Mesodermal cell (in vitro differentiated cells): ENCODE results near the gene YY1. TPM values are rescaled to one million over a fixed set of nuclear protein-coding genes. Genes with fewer than 3 reads are reported as not detected.

ENCODE experiments used
- H3K27ac ChIP-seq: 2 replicates; pipeline ENCODE4 v1.7.0; 2013; ENCODE audit warnings: mild to moderate bottlenecking, low read depth, low read length, moderate library complexity; ENCODE audit not compliant: severe bottlenecking
- H3K36me3 ChIP-seq: 2 replicates; pipeline ENCODE4 v1.7.1; 2013; ENCODE audit warnings: mild to moderate bottlenecking, low read length, moderate library complexity; ENCODE audit not compliant: control insufficient read depth, insufficient read depth
- H3K4me1 ChIP-seq: one replicate; pipeline ENCODE4 v1.7.1; 2013; ENCODE audit warnings: mild to moderate bottlenecking, low read length; ENCODE audit not compliant: insufficient read depth, control insufficient read depth, poor library complexity, severe bottlenecking
- H3K4me3 ChIP-seq: 2 replicates; pipeline ENCODE4 v1.7.0; 2013; ENCODE audit warnings: low read length, control low read depth, mild to moderate bottlenecking; ENCODE audit not compliant: insufficient read depth, poor library complexity, severe bottlenecking; ENCODE audit errors: extremely low read depth
- H3K9me3 ChIP-seq: 2 replicates; pipeline ENCODE4 v1.7.1; 2013; ENCODE audit warnings: mild to moderate bottlenecking, low read length, moderate library complexity; ENCODE audit not compliant: control insufficient read depth
- WGBS, 2 experiments: methylation state at CpG; one replicate each; pipeline ENCODE4 v1.1.5; 2013; ENCODE audit warnings: missing lambda C conversion rate in 2 of 2; ENCODE audit not compliant: insufficient coverage in 2 of 2; 5-methylcytosine and 5-hydroxymethylcytosine counted together
- polyA plus RNA-seq, 2 experiments: library from polyadenylated mRNA; stranded (reverse); fragments of 50-300 nt; gene quantifications; one replicate each; pipeline ENCODE4 v1.2.3, GENCODE V29; 2013

Gene YY1
- 76.3 TPM for polyA plus RNA-seq (2013, experiment 1 of 2)
- polyA plus RNA-seq (2013, experiment 2 of 2), result 79.0 TPM

DNA sequence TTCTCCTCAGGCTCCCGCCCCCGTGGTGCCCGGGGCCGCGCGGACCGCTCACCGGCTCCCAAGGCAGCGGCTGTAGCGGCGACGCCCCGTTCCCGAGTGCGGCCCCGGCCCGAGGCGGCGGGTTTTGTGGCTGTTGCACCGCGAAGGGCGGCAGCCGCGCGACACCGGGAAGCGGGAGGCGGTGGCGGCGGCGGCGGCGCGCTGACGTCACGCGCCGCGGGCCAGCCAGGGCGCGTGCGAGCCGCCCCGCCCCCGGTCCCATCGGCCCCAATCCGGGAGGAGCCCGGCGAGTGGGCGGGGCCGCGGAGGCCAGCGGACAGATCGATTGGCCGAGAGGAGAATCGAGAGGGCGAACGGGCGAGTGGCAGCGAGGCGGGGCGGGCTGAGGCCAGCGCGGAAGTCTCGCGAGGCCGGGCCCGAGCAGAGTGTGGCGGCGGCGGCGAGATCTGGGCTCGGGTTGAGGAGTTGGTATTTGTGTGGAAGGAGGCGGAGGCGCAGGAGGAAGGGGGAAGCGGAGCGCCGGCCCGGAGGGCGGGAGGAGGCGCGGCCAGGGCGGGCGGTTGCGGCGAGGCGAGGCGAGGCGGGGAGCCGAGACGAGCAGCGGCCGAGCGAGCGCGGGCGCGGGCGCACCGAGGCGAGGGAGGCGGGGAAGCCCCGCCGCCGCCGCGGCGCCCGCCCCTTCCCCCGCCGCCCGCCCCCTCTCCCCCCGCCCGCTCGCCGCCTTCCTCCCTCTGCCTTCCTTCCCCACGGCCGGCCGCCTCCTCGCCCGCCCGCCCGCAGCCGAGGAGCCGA lies at the start of gene YY1:
Gene YY1 (plus strand): TSS at position 726 of the 792 bp plus-strand sequence. CDS start 101 bp downstream, outside the sequence.
- peak within 1 kb of the TSS; percentile 98 for H3K27ac ChIP-seq
- peaks cover 13% of the 10 kb centered on the region for H3K4me1 ChIP-seq
- WGBS, 2 experiments, result 0% methylated on average over 45 to 71 of the region's 125 CpGs
- no peaks in the 10 kb centered on the region for H3K9me3 ChIP-seq
- peak within 1 kb of the TSS; percentile 90 for H3K4me3 ChIP-seq
- peaks cover 44% of the 10 kb centered on the region for H3K36me3 ChIP-seq

GRCh38 chr14:100190126-100190525 lies 48.8 kb upstream of the YY1 start:
- Histone ChIP-seq H3K4me1 (no peaks in the 10 kb centered on the region), H3K4me3 (no peak overlapping the region), H3K27ac (no peak overlapping the region), H3K9me3 (no peaks in the 10 kb centered on the region), H3K36me3 (no peaks in the 10 kb centered on the region)
- WGBS, 2 experiments, result 90 to 91% methylated on average over 1 of the region's 1 CpG

DNA sequence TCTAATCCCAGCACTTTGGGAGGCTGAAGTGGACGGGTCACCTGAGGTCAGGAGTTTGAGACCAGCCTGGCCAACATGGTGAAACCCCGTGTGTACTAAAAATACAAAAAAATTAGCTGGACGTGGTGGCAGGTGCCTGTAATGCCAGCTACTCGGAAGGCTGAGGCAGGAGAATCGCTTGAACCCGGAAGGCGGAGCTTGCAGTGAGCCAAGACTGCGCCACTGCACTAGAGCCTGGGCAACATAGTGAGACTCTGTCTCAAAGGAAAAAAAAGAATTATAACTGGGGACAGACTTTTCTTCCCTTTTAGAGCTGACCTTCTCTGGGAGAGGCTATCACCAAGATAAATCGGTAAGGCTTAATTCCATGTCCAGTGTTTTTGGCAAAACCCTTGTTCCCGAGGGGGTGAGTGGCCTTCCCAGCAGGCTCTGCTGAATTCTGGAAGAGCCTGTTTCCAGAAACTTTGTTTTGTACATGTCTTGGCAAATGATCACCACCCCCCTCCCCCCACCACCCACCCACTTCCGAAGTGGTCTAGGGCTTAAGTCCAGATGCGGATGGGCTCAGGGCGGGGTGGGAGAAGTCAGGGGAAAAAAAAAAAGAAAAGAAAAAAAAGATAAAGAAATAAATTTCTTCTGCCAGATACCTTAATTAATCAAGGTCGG lies 47.2 kb upstream of the YY1 start:
- WGBS, 2 experiments, result 95% methylated on average over 10 to 11 of the region's 14 CpGs
- H3K36me3 ChIP-seq, result no peaks in the 10 kb centered on the region
- H3K9me3 ChIP-seq, result no peaks in the 10 kb centered on the region
- H3K27ac ChIP-seq, result no peak overlapping the region
- H3K4me1 ChIP-seq, result no peaks in the 10 kb centered on the region
- no peak overlapping the region for H3K4me3 ChIP-seq

- Histone ChIP-seq H3K9me3 (no peaks in the 10 kb centered on the region), H3K27ac (peak overlapping the region; percentile 53), H3K4me3 (no peak overlapping the region), H3K4me1 (no peaks in the 10 kb centered on the region), H3K36me3 (no peaks in the 10 kb centered on the region)
- WGBS, 2 experiments, result 93% methylated on average over 20 to 21 of the region's 21 CpGs
These were observed 46.7 kb upstream of the YY1 start for GRCh38 chr14:100192250-100192671.

- Histone ChIP-seq H3K4me3 (peak overlapping the region; percentile 31), H3K9me3 (no peaks in the 10 kb centered on the region), H3K4me1 (no peaks in the 10 kb centered on the region), H3K36me3 (no peaks in the 10 kb centered on the region), H3K27ac (peak overlapping the region; percentile 53)
- WGBS, 2 experiments, result 5% methylated on average over 50 to 61 of the region's 62 CpGs
These were observed 46.1 kb upstream of the YY1 start for GRCh38 chr14:100192672-100193416.

GRCh38 chr14:100193417-100194357 lies 45.3 kb upstream of the YY1 start:
- H3K27ac ChIP-seq, result no peak overlapping the region
- no peaks in the 10 kb centered on the region for H3K9me3 ChIP-seq
- no peaks in the 10 kb centered on the region for H3K36me3 ChIP-seq
- peak overlapping the region; percentile 31 for H3K4me3 ChIP-seq
- 93% methylated on average over 3 to 5 of the region's 12 CpGs for WGBS, 2 experiments
- no peaks in the 10 kb centered on the region for H3K4me1 ChIP-seq

GRCh38 chr14:100199240-100199860 lies 39.6 kb upstream of the YY1 start:
- Histone ChIP-seq H3K27ac (no peak overlapping the region), H3K9me3 (no peaks in the 10 kb centered on the region)
- WGBS, 2 experiments, result 83 to 85% methylated on average over 7 to 8 of the region's 8 CpGs

GRCh38 chr14:100200311-100200710 lies 38.6 kb upstream of the YY1 start:
- no peaks in the 10 kb centered on the region for H3K4me1 ChIP-seq
- H3K36me3 ChIP-seq, result no peaks in the 10 kb centered on the region
- no peaks in the 10 kb centered on the region for H3K9me3 ChIP-seq
- no peak overlapping the region for H3K4me3 ChIP-seq
- H3K27ac ChIP-seq, result no peak overlapping the region
- WGBS, 2 experiments, result 83 to 100% methylated on average over 1 to 2 of the region's 3 CpGs

More at GRCh38 chr14:100199240-100199860, 39.6 kb upstream of the YY1 start:
- H3K36me3 ChIP-seq, result no peaks in the 10 kb centered on the region
- no peaks in the 10 kb centered on the region for H3K4me1 ChIP-seq
- H3K4me3 ChIP-seq, result no peak overlapping the region

GRCh38 chr14:100201701-100202100 lies 37.2 kb upstream of the YY1 start:
- Histone ChIP-seq H3K4me1 (no peaks in the 10 kb centered on the region), H3K9me3 (no peaks in the 10 kb centered on the region), H3K27ac (no peak overlapping the region), H3K4me3 (no peak overlapping the region), H3K36me3 (no peaks in the 10 kb centered on the region)
- WGBS, 2 experiments, result 82 to 94% methylated on average over 3 of the region's 5 CpGs
